HTR-8/SVneo (cell line): ENCODE results near the gene SH3RF3.

Source experiments
- DNase-seq: peaks from one replicate; pipeline ENCODE4 v3.0.0; 2011; ENCODE audit warnings: low spot score, mixed read lengths; ENCODE audit not compliant: insufficient read length
- FAIRE-seq: peaks from 2 replicates; lab custom pipeline; 2011; peaks lifted over from hg19 to GRCh38; lab: Jason Lieb, UNC

SH3RF3 gene

DNA sequence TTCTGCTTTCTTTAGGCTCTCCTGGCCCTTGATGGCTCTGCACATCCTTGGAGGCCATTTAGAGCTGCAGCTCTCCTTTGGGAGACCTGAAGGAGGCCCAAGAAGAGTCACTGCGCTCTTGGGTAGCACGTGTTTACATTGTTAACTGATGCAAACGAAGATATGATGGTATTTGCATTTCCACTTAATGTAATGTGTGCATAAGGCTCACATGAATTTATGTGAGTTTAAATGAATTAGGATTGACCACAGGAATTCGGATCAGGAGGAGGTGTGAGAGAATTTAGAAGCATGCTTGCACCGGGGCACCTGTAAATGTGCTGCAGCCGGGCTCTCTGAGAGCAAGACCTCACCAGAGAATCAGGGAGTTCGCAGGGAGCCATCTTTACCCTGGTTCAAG, 7.5 kb downstream of the SH3RF3 start:
- FAIRE-seq (no peak), DNase-seq (no peak)

DNA sequence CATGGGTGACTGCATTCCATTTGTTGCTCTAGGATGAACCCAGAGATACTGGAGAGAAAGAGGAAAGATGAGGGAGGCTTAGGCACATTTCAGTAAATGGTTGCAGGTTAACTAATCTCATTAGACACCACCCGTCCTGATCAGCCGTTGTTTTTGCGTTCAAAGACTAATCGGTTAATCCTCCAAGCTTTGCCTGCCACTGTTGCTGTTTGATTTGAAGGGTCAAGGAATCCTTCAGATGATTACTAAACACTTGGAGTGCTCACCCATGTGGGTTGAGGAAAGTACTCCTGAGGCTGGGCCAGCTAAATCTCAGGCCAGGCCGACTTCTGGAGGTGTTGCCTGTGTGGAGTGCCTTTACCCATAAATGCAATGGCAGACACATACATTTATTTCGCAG, 8.6 kb downstream of the SH3RF3 start:
- DNase-seq (no peak), FAIRE-seq (no peak)

DNA sequence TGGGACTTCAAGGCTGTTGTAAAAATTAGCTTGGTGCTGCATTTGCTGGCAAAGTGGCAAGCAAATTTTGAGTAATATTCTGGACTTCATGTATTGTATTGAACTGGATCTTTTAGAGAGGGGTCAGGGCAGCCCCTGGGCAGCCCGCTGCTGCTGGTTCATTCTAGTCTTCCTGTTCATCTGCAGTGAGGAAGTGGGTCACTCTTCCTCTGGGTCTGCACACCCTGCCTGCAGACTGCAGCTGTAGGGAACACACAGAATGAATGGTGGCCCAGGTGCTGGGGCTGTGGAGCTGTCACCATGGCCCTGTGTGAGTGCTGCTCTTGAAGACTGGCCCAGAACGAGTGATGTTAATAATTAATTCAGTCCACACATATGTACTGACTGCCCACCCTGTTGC, 9.4 kb downstream of the SH3RF3 start:
- DNase-seq (no peak), FAIRE-seq (no peak)

DNA sequence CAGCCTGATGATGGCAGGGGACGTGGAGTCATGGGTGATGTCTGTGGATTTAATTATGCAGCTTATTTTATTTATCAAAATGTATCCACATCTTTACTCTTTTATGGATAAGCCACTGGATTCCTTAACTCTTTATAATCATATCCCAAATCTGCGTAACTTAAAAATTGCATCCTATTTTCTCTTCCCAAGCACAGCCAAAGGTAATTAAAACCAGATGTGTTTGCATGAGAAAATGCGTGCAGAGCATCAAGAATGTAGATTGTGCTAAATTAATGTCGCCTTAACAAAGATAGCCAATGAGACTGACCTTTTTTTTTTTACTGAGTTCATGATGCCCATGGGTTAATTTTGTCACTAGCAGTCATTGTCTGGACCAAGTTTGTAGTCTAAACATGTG, 10.0 kb downstream of the SH3RF3 start:
- FAIRE-seq (no peak), DNase-seq (no peak)

DNA sequence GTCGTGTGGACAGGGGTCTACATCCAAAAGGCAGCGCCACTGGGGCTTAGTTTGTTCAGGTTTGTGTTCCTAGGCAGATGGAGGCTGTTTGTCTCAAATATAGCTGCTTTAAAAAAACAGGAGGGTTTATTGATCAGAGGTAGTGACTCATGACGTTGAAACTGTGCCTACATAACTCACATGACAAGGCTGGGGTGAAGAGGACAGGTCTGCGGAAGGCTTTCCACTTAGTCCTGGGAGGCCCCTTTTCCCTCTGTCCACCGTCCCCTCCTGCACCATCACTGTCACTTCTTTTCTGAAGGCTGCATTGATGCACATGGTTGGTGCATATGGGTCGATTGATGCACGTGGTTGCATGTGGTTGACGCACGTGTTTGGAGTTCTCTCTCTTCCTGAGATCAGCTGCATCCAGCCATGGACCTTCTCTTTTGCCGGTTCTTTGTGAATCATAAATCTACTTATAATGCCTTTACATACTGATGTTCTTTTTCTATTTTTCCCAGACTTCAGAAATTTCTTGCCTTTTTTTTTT, 10.9 kb downstream of the SH3RF3 start:
- no peak for FAIRE-seq
- no peak for DNase-seq

DNA sequence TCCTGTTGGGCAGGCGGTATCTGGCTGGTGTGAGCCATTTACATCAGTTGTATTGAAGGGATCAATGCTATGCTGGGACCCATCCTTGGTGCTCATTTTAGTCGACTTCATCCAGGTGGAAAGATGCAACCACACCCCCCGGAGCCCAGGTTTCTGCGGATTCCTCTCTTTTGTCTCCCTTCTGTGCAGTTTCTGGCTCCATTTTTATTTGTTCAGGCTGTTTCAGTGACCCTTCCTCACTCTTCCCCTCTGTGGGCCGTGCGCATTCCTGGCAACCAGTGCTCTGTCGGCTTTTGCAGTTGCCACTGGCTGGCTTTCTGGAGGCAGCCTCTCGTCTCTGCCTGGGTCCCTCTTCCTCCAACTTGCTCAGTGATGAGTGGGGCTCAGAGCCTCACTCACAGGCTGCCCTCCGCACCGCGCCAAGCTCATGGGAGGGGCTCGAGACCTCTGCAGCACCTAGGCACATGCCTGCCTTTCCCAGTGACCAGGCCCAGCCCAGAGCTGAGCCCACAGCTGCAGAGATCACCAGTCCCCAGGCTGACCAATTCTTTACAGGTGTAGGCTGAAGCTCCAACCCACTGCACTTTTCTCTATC, 12.1 kb downstream of the SH3RF3 start:
- no peak for FAIRE-seq
- DNase-seq: no peak

DNA sequence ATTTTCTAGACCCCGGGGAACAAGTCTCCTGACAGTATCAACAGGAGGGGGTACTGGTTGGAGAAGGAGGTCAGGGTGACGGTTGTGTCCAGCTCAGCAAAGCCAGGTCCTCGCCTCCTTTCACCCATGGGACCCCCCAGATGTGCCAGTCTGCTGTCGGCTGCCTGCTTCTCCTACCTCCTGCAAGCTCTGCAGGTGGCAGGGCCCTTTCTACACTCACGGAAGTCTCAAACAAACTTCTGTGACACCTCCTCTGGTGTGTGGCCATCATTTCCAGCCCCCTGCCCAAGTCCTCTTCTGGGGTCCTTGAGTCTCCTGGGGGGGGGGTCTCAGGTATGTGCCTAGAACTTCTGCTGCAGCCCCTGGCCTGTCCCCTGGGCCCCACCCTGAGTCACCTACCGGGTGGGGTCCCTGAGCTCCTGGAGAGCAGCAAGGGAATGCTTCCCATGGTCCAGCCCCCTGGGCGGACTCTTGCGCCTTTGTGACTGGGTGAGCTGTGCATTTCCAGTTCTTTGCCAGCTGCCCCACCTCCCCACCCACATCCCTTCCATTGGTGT, 12.8 kb downstream of the SH3RF3 start:
- no peak for DNase-seq
- FAIRE-seq: no peak

DNA sequence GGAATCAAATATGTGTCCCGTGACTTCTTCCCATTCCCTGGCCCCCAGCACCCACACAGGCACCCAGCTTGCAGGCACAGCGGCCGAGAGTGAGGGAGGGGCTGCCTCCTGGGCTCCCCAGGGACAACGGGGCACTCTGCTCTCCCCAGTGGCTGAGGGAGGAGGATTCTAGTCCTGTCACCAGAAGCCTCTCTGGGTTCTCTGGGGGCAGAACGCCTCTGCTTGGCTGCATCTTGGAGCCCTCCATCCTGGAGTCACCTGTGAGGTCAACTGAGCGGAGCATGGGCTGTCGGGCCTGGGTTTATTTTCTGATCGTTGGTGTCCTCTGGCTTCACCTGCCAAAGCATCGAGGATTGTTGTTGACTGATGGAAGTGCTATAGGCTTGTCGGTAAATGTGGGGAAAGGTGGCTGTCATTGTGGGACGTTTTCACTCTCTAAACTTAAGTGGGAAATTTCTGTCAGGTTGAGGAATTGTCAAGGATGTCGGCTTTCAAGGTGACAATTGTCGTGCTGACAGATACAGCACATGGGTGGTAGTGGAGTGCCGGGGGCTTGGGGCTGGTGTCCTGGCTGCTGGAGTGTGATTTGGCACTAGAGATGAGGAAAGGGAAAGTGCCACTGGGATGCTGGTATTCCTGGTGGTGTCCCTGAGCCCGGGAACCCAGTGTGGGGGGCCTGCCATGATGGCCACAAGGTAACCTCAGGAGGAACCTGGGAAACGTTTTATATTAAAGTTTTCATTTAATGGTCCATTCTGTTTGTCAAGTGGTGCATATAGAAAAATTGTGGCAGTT, 13.6 kb downstream of the SH3RF3 start:
- no peak for DNase-seq
- no peak for FAIRE-seq

DNA sequence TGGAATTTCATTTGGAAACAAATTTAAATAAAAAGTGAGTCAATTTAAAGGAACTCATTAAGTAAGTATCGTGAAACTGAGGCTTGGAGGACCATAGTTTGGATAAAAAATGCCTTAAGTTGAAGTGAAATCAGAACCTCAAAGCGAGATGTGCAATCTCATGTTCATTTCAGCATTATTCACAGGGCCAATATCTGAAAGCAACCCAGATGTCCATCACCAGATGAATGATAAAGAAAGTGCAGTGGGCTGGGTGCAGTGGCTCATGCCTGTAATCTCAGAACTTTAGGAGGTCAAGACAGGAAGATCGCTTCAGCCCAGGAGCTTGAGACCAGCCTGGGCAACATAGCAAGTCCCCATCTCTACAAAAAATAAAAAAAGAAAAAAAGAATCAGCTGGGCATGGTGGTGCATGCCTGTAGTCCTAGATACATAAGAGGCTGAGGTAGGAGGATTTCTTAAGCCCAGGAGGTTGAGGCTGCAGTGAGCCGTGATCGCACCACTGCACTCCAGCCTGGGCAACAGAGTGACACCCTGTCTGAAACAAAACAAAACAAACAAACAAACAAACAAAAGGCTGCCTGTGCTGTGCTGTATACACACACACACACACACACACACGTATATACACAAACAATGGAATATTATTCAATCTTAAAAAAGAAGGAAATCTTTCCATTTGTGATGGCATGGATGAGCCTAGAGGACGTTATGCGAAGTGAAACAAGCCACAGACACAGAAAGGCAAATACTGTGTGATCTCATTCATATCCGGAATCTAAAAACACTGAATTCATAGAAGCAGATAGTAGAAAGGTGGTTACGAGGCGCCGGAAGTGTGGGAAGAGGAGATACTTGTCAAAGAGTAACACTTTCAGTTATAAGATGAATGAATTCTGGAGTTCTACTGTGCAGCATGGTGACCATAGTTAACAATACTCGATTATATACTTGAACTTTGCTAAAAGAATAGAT, 14.5 kb downstream of the SH3RF3 start:
- DNase-seq: no peak
- no peak for FAIRE-seq

DNA sequence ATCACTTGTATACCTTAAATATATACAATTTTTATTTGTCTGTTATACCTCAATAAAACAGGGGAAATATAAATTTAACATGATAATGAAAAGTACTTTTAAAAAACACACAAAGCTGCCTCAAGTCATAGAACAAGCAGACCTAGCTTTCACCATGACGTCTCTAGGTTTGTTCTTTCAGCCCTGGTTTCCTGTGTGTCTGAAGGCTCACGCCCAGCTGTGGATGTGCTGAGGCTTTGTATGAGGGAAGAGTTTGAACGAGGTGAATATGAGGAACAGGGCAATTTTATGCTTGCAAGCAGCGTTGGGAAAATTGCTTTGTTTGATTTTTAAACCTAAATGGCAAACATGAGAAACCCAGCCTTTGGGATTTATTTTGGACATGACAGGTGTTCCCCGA, 15.3 kb downstream of the SH3RF3 start:
- no peak for FAIRE-seq

DNA sequence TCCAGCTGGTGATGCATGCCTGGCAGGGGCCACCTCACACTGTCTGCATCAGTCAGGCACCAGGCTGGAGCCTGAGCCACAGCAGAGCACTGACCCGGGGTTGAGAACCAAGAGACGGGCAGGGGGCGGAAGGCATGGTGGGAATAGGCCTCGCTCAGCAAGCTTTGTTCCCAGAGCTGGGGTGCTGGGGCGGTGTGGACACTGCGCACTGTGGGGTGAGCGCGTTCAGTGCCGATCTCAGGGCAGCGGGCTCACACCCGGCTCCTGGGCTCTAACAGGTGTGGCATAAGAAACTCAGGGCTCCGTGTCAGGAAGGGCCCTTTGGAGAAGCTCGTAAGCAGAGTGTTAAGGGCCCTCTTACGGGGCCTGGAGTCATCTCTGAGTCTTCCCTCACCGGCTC, 15.7 kb downstream of the SH3RF3 start:
- FAIRE-seq: no peak
- DNase-seq: no peak

More for the DNA sequence above, 15.3 kb downstream of the SH3RF3 start:
- DNase-seq: no peak

DNA sequence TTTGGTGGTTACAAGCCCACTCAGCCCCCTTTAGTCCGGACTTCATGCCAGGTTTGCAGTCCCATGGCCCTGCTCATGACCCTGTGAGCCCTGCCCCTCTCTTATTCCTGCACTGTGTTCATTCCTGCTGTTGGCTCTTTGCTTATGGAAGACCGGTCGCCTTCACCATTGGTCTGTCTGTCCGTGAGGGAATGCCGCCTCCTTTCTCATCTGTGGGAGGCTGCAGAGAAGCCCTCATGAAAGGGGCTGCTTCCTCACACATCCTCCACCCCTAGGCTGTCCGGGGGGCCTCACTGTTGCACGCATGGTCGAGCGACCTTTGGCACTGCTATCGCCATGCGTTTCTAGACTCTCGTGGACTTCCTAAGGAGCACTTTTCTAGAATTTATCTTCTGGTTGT, 16.3 kb downstream of the SH3RF3 start:
- FAIRE-seq (no peak), DNase-seq (no peak)

DNA sequence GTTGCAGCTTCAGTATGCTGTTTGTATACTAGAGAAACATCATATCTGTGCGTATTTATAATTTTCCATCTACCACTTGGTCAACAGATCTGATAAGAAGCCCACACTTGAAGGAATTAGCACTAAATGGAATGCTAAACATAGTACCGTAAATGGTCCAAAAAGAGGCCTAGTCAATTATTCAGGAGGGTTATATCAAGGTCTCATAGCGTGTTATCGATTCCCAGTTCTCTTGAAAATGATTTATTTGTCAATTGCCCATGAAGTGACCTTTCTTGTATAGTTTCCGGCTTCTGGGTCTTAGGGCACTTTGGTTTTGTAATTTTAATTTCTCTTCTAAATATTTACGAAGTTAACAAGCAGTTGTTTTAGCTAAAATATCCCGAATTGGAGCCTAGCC, 18.4 kb downstream of the SH3RF3 start:
- FAIRE-seq: no peak
- no peak for DNase-seq

DNA sequence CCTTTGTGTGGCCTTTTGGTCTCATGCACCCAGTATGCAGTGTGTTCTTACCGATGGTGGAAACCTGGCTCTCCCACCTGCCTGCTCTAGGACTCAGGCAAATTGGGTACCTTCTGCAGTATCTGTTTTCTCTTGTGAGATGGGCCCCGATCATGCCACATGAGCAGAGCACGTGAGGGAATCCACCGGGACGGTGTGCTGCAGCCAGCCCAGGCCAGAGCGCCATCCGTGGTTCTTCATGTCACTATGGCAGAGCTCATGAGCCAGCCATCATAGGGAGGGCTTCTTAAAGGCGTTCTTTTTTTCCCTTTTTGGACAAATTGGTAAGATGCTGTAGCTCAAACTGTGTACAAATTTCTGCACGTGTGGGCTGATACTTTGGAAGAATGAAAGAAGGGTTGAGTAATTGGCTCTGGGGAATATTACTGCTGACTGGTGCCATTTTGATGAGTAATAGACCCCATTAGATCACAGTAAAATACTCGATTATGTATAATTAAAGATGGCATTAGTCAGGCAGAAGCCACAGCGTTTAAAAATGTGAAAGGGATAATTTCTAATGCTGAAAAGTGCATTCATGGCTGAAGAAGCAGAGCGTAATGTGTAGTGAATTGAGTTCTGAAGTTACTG, 19.2 kb downstream of the SH3RF3 start:
- FAIRE-seq: no peak
- DNase-seq: no peak

DNA sequence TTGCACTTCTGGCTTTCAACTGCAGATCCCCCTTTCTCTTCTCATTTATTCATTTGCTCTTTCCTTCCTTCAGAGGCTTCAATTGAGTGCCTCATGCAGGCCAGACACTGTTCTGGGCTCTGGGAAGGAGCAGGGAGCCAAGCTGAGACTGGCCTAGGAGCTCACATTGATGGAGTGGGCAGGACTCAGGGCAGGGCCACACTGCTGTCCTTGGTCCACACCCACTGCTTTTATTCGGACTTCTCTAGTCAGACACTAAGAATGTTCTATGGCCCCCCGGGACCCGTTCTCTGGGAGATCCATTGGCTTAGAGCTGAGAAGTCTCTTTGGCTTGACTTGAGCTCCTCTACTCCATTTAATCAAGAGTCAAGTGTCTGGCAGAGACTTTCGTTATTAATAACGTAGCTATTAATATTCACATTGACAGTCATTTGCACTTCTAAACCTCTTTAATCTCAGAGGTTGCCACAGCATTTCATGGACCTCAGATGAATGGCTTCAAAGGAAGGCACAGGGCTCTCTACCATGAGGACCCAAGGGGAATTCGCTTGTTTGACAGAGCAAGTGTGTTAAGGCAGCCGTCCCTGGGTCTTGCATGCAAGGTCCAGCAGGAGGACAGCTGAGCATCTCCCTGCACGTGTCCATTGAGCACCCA, 20.1 kb downstream of the SH3RF3 start:
- DNase-seq (no peak), FAIRE-seq (no peak)

DNA sequence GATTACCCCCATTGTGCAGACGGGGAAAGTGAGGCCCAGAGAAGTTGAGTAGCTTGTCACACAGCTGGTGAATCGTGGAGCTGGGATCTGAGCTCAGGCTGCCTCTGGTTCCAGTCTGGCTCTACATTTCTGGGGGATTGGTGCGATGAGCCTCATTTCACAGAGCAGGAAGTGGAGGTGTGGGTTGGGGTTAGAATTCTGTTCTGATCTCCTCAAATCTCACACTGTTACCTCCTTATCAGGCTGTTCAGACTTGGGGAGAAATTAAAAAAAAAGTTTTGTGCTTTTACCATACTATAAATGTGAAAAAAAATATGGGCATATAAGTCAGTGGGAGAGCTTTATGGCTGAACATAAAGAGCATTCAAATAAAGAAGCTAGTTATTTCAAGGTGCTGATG, 21.6 kb downstream of the SH3RF3 start:
- no peak for DNase-seq
- no peak for FAIRE-seq

DNA sequence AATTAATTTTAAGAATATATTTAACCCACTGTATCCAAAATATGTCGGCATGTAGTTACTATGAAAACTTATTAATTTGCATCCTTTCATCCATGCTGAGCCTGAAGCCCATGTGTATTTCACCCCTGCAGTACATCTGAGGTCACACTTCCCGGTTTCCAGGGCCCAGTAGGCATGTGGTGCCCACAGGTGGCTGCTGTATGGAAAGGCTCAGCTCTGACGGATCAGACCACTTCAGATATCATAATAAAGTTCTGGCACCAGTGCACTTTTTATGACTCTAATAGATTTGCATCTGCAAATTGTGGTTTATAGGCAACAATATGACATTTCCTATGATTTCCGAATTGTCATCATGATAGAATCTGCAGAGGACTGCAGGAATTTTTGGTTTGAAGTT, 22.5 kb downstream of the SH3RF3 start:
- DNase-seq (no peak), FAIRE-seq (no peak)

DNA sequence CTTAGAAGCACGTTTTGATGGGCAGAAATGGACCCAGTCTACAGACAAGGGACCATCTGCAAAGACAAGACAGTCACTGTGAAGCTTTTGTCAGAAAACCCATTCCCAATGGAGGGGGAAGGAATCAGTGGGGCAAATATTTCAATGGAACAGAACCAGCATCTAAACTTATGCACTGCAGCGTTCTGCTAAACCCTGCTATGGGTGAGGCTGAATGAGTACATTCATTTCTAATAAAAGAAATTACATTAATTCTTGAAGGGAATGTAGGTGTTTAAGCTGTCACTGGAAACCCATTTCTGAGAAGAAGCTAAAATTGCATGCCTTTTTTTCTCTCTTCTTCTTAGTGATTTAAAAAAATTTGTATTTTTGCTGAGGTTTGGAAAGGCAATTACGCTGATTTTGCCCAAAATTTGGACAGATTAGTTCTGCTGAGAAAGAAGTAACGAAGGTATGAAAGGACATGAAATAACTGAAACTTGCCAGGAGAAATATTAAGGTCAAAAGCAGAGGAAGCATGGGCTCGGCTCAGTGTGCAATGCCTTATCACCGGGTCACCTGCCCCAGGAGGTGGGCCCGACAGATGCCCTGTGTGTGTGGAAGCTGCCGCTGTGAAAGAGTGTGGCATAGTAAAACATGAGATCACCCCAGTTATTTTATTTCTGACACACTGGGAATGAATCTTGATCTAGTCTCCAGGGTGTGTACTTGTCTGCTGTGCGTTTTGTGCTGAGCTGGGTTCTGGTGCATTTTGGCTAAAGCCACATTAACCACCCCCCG, 24.2 kb downstream of the SH3RF3 start:
- FAIRE-seq: no peak

DNA sequence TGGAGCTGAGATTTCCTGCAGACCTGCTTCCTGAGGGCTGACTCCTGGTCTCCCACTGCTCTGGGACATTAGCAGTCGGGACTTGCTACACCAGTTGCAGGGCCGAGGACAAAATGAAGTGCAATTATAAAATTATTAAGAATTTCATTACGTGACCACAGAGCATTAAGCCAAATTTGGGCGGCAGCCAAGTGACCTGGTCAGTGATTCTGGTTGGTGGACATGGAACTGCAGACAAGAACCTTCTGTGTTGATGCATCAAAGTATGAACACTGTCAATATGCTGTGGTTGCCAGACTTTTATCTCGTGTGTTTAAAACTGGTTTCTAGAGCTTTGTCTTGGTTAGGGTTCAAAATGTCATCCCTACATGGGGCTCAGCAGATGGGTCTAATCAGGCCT, 24.8 kb downstream of the SH3RF3 start:
- DNase-seq (no peak), FAIRE-seq (no peak)

More for the DNA sequence above, 24.2 kb downstream of the SH3RF3 start:
- DNase-seq: no peak
